Suppressor macrophage (primary cell): ENCODE data around the gene RDH16.
A peak's percentile ranks its signal among the peaks of the same experiment; 100 is the strongest.
"Not testable (repeated sequence)": the region's sequence is repeated elsewhere in the genome, so short reads cannot be mapped to it uniquely, and the experiment has no call there.

Source experiments
- DNase-seq, 4 experiments: peaks; one replicate each; pipeline ENCODE4 v3.0.0-alpha.2; 2020 to 2022

The RDH16 gene

GRCh38 chr12:56988207-56988739 lies 30.9 kb upstream of the RDH16 start:
- peak; percentile 28 to 59 (median 54) for DNase-seq

DNA sequence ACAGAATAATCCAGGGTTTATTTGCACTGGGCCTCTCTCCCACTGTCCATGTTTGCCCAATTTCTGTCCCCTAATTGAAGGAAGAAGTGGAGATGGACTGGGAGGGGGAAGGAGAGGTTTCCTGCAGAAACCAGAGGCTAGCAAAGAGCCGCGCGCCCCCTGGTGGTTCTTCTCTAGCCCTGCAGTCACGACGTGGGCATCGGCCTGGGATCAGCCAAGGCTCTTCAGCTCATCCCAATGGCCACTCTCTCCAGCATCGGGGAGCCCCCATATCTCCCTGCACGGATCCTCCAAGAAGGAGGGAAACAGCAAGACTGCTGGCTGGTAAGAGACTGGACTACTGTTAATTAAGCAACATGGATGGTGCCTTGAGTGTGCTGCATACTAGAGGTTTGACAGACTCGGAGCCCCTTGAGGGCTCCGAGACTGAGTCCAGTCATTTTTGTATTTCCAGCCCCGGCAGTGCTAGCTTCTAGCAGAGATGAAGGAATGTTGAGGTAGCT lies 30.2 kb upstream of the RDH16 start:
- peak; percentile 84 to 93 (median 92) for DNase-seq

DNA sequence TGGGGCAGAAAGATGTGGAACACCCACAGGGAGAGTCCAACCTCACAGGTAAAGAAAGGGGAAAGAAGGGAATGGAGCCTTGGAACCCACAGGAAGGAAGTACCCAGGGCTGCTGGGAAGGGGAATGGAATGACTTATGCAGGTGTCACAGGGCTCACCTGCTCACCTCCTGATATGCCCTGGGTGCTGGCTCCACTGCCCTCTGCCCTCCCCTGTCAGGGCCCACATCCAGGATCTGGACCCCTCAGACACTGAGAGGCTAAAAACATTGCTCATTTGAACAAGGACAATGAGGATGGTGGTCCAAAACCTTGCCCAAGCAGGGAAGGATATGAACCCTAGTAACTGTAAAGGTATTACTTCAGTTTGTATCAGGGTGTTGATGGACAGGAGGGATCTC lies 29.6 kb upstream of the RDH16 start:
- no peak for DNase-seq

DNA sequence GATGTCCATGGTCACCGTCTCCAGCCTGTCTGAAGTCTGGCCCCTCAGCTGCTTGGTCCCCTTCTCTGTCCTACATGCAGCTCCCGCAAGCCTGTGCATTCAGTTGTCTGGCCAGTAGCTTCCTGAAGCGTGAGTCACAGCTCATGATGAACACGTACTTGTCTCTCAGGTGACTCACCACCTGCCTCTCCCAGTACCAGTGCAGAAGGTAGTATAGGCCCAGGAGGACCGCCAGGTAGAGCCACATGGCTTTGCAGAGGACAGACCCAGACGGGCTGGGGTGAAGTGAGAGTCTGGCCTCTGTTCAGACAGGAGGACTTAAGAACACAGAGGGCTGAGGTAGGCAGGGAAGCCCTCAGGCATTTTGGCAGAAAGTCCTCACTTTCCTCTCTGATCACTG lies 28.3 kb upstream of the RDH16 start:
- not testable (repeated sequence) for DNase-seq

GRCh38 chr12:56983386-56983785 lies 26.0 kb upstream of the RDH16 start:
- no peak for DNase-seq

DNA sequence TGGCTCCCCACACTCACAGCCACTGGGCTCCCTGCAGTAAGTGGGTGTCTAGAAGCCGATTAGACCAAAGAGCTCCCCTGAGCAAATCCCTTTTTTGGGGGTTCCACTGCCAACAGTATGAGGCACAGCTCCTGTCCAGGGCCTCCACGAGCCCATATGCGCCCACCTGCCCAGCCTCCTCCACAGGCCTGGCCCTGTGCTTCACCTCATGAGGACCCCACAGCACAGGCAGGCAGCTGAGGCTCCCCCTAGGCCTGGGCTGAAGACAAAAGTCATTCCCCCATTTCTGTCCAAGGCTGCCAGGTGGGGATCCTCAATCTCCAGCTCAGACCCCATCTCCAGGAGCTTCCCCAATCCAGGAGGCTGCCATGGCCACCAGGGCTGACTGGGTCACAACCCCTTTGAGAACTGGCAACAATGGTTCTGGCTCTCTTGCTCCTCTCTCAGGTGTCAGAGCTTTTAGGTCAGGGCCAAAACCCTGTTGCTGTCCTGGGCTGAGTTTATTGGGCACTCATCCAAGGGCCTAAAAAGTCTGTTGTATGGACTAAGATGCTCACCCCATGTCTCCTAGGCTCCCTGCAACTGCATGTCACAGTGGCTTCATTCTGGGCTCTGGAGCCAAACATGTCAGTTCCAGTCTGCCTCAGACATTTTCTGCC lies 25.3 kb upstream of the RDH16 start:
- not testable (repeated sequence) for DNase-seq

- DNase-seq, result no peak
Measured at GRCh38 chr12:56980941-56981530, 23.6 kb upstream of the RDH16 start.

DNA sequence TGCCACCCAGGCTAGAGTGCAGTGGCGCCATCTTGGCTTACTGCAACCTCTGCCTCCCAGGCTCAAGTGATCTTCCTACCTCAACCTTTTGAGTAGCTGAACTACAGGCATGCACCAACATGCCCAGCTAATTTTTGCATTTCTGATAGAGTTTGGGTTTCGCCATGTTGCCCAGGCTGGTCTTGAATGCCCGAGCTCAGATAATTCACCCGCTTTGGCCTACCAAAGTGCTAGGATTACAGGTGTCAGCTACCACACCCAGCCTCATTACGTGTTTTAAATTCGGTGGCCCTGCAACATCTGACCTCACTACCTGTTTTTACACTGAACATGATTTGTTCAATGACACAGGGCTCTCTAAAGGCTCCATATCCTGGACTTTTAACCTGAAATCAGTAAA lies 22.9 kb upstream of the RDH16 start:
- DNase-seq, result no peak

DNA sequence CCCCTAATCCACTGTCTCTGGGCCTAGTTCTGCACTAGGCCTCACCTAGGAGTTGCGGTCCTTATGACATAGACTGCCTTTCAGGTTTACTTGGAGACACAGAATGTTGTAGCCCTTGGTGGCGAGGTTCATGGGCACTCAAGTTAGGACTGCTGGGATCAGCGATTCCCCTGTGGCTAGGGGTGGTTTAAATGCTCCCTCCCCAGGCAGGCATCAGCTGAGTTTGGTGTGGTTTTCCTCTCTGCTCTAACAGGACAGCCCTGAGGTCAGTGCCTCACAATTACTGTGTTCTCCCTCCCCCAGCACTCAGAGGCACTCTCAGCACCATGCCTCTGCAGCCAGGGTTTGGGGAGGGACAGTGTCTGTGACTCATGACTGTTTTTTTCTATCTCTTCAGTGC lies 22.2 kb upstream of the RDH16 start:
- peak in 3 of 4 experiments; percentile 18 to 26 (median 22) for DNase-seq

- DNase-seq, result peak; percentile 28 to 55 (median 48)
Measured at GRCh38 chr12:56978397-56979138, 21.2 kb upstream of the RDH16 start.

DNA sequence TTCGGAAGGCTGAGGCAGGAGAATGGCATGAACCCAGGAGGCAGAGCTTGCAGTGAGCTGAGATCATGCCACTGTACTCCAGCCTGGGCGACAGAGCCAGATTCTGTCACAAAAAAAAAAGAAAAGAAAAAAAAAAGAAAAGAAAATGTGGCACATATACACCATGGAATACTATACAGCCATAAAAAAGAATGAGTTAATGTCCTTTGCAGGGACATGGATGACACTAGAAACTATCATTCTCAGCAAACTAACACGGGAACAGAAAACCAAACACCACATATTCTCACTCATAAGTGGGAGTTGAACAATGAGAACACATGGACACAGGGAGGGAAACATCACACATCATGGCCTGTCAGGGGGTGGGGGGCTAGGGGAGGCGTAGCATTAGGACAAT lies 20.0 kb upstream of the RDH16 start:
- not testable (repeated sequence) for DNase-seq

GRCh38 chr12:56974224-56974623 lies 16.8 kb upstream of the RDH16 start:
- DNase-seq, result not testable (repeated sequence)

GRCh38 chr12:56968910-56969309 lies 11.5 kb upstream of the RDH16 start:
- not testable (repeated sequence) for DNase-seq

DNA sequence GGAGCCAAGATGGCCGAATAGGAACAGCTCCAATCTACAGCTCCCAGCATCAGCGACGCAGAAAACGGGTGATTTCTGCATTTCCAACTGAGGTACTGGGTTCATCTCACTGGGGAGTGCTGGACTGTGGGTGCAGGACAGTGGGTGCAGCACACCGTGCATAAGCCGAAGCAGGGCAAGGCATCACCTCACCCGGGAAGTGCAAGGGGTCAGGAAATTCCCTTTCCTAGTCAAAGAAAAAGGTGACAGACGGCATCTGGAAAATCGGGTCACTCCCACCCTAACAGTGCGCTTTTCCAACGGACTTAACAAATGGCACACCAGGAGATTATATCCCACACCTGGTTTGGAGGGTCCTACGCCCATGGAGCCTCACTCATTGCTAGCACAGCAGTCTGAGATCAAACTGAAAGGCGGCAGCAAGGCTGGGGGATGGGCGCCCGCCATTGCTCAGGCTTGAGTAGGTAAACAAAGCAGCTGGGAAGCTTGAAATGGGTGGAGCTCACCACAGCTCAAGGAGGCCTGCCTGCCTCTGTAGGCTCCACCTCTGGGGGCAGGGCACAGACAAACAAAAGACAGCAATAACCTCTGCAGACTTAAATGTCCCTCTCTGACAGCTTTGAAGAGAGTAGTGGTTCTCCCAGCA lies 8.7 kb upstream of the RDH16 start:
- DNase-seq, result not testable (repeated sequence)

DNA sequence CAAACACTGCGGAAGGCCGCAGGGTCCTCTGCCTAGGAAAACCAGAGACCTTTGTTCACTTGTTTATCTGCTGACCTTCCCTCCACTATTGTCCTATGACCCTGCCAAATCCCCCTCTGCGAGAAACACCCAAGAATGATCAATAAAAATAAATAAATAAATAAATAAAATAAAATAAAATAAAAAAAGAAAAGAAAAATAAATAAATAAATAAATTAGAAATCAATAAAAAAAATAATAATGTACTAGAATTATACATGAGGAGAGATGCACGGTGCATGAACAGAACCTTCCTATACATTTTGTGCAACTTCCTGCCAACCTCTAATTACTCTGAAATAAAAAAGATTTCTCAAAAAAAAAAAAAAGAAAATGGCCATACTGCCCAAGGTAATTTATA lies 7.7 kb upstream of the RDH16 start:
- not testable (repeated sequence) for DNase-seq

DNA sequence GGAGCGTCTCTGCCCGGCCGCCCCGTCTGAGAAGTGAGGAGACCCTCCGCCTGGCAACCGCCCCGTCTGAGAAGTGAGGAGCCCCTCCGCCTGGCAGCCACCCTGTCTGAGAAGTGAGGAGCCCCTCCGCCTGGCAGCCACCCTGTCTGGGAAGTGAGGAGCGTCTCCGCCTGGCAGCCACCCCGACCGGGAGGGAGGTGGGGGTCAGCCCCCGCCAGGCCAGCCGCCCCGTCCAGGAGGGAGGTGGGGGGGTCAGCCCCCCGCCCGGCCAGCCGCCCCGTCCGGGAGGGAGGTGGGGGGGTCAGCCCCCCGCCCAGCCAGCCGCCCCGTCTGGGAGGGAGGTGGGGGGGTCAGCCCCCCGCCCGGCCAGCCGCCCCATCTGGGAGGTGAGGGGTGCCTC lies 6.1 kb upstream of the RDH16 start:
- not testable (repeated sequence) for DNase-seq

- DNase-seq, result peak in 1 of 4 experiments; percentile 23
Measured at GRCh38 chr12:56962247-56962646, 4.8 kb upstream of the RDH16 start.

GRCh38 chr12:56958422-56958821 lies 1.0 kb upstream of the RDH16 start:
- no peak for DNase-seq

GRCh38 chr12:56955631-56956256 lies 1.7 kb downstream of the RDH16 start:
- DNase-seq, result peak in 3 of 4 experiments; percentile 50 to 63 (median 62)

DNA sequence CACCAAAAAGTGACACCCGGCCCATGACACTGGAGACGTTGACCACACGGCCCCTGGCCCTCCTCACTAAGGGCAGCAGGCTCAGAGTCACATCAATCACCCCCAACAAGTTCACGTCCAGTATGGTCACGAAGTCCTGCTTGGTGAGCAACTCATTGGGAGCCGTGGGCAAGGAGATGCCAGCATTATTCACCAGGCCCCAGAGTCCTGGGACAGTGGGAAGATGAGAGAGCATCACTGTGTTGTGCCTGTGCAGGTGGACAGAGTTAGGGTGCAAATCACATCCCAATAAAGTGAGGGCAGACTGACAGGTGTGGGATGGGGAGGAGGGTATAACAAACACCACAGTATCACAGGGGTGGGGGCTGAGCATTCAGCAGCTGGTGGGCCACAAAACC lies 2.5 kb downstream of the RDH16 start:
- no peak for DNase-seq

DNA sequence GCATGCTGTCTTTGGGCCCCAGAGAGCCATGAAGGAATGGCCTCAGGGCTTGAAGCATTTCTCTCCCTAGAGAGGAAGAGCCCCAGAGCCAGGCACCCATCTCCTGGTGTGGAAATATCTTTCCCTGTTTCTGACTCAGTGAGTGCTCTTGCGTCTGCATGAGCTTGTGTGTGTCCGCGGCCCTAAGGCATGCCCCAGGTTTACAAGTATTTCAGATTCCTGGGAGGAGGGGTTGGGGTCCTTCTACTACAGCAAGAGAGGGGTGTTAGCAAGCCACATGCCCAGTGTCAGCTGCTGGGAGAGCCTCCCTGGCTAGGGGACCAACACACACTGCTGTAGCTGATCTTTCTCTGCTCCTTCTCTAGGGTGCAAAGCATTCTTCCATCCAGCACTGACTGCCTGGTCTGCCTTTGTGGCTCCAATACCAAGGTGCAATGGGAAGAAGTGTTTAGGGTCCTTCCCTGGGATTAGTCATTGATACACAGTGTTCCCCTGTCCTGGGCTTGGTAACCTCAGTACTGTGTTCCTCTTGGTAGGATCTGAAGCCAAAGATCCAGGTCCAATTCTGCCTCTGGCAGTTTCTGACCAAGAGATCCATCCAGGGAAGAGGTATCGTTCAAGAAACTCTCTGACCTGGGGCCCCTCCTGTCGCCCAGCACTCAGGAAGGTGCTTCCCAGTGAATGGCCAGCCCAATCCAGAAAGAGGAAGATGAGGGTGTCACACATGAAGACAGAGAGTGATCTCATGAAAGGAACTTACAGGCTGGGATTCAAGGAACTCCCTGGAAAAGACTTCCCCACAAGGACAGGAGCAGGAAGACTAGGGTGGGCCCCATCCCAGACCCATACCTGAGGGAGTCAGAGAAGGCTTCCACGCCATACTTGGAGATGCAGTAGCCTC lies 3.1 kb downstream of the RDH16 start:
- peak in 2 of 4 experiments; percentile 28 to 30 for DNase-seq
